CD4-positive, alpha-beta T cell treated with Interleukin-21 for 1 hour (primary cell): Measurements from ENCODE around the gene CAMK2G.
"Not testable (repeated sequence)": the region's sequence is repeated elsewhere in the genome, so short reads cannot be mapped to it uniquely, and the experiment has no call there.

Source experiments
- DNase-seq: peaks from one replicate; pipeline ENCODE4 v3.0.0-alpha.2; 2020

CAMK2G gene

GRCh38 chr10:73809061-73809818, 65.1 kb downstream of the CAMK2G start:
- no peak for DNase-seq

GRCh38 chr10:73808021-73808815, 66.1 kb downstream of the CAMK2G start:
- DNase-seq: no peak

- DNase-seq: no peak
These were observed 66.9 kb downstream of the CAMK2G start for GRCh38 chr10:73807471-73807870.

GRCh38 chr10:73806176-73806950, 68.0 kb downstream of the CAMK2G start:
- no peak for DNase-seq

- DNase-seq: no peak
These were observed 70.6 kb downstream of the CAMK2G start for GRCh38 chr10:73803680-73804286.

- no peak for DNase-seq
These were observed 71.9 kb downstream of the CAMK2G start for GRCh38 chr10:73802276-73802991.

- DNase-seq: no peak
These were observed 73.1 kb downstream of the CAMK2G start for GRCh38 chr10:73801253-73801590.

GRCh38 chr10:73800560-73801252, 73.6 kb downstream of the CAMK2G start:
- DNase-seq: no peak

- no peak for DNase-seq
These were observed 74.3 kb downstream of the CAMK2G start for GRCh38 chr10:73799899-73800559.

GRCh38 chr10:73798927-73799560, 75.3 kb downstream of the CAMK2G start:
- no peak for DNase-seq

- DNase-seq: no peak
These were observed 76.3 kb downstream of the CAMK2G start for GRCh38 chr10:73798087-73798486.

- DNase-seq: no peak
These were observed 76.9 kb downstream of the CAMK2G start for GRCh38 chr10:73797324-73798025.

- DNase-seq: no peak
These were observed 77.6 kb downstream of the CAMK2G start for GRCh38 chr10:73796766-73797165.

GRCh38 chr10:73796035-73796434, 78.3 kb downstream of the CAMK2G start:
- DNase-seq: not testable (repeated sequence)

GRCh38 chr10:73795491-73795890, 78.9 kb downstream of the CAMK2G start:
- DNase-seq: not testable (repeated sequence)

- DNase-seq: no peak
These were observed 80.9 kb downstream of the CAMK2G start for GRCh38 chr10:73793456-73793855.

- DNase-seq: no peak
These were observed 82.4 kb downstream of the CAMK2G start for GRCh38 chr10:73791871-73792400.

GRCh38 chr10:73790886-73791625, 83.3 kb downstream of the CAMK2G start:
- no peak for DNase-seq

- no peak for DNase-seq
These were observed 84.7 kb downstream of the CAMK2G start for GRCh38 chr10:73789659-73790055.
